GM18873 (cell line): ENCODE measurements around the gene ANOS1.
"Not testable (repeated sequence)": the region's sequence is repeated elsewhere in the genome, so short reads cannot be mapped to it uniquely, and the experiment has no call there.

Source experiments
- ATAC-seq: cut with Tn5 transposase; IDR thresholded peaks from one replicate; pipeline ENCODE4 v1.9.1; 2021; ENCODE audit warnings: mild to moderate bottlenecking, moderate library complexity, moderate number of reproducible peaks; ENCODE audit not compliant: unreplicated experiment, low FRiP score

Gene ANOS1

GRCh38 chrX:8731559-8732395 is at the start of gene ANOS1:
ANOS1 (minus strand) TSS chrX:8732137; CDS start chrX:8732036, 101 bp downstream.
- ATAC-seq = no peak

GRCh38 chrX:8773117-8773516 is 41.2 kb upstream of the ANOS1 start:
- no peak for ATAC-seq

GRCh38 chrX:8760021-8760420 is 28.1 kb upstream of the ANOS1 start:
- ATAC-seq = no peak

GRCh38 chrX:8758706-8759105 is 26.8 kb upstream of the ANOS1 start:
- not testable (repeated sequence) for ATAC-seq

- ATAC-seq = not testable (repeated sequence)
Measured at GRCh38 chrX:8757609-8758389, 25.9 kb upstream of the ANOS1 start.

GRCh38 chrX:8755813-8756212 is 23.9 kb upstream of the ANOS1 start:
- ATAC-seq = no peak

- no peak for ATAC-seq
Measured at GRCh38 chrX:8755116-8755515, 23.2 kb upstream of the ANOS1 start.

GRCh38 chrX:8749697-8750096 is 17.8 kb upstream of the ANOS1 start:
- ATAC-seq = no peak

- ATAC-seq = no peak
Measured at GRCh38 chrX:8748855-8749254, 16.9 kb upstream of the ANOS1 start.

GRCh38 chrX:8743126-8743732 is 11.3 kb upstream of the ANOS1 start:
- no peak for ATAC-seq

GRCh38 chrX:8741981-8742380 is 10.0 kb upstream of the ANOS1 start:
- ATAC-seq = no peak

- no peak for ATAC-seq
Measured at GRCh38 chrX:8738588-8739189, 6.8 kb upstream of the ANOS1 start.

- ATAC-seq = no peak
Measured at GRCh38 chrX:8737883-8738282, 5.9 kb upstream of the ANOS1 start.

- ATAC-seq = no peak
Measured at GRCh38 chrX:8730812-8731558, 952 bp downstream of the ANOS1 start.

GRCh38 chrX:8729811-8730210 is 2.1 kb downstream of the ANOS1 start:
- no peak for ATAC-seq

- ATAC-seq = no peak
Measured at GRCh38 chrX:8728932-8729535, 2.9 kb downstream of the ANOS1 start.

GRCh38 chrX:8726031-8726652 is 5.8 kb downstream of the ANOS1 start:
- ATAC-seq = no peak

- ATAC-seq = no peak
Measured at GRCh38 chrX:8724300-8724699, 7.6 kb downstream of the ANOS1 start.

GRCh38 chrX:8721536-8721935 is 10.4 kb downstream of the ANOS1 start:
- ATAC-seq = no peak
